ENCODE results near the gene TMEM134. TPM values are rescaled to one million over a fixed set of nuclear protein-coding genes. Genes with fewer than 3 reads are reported as not detected.

TMEM134 gene
- total RNA-seq, 1 experiment from 2014 or later, result 73.5 TPM

DNA sequence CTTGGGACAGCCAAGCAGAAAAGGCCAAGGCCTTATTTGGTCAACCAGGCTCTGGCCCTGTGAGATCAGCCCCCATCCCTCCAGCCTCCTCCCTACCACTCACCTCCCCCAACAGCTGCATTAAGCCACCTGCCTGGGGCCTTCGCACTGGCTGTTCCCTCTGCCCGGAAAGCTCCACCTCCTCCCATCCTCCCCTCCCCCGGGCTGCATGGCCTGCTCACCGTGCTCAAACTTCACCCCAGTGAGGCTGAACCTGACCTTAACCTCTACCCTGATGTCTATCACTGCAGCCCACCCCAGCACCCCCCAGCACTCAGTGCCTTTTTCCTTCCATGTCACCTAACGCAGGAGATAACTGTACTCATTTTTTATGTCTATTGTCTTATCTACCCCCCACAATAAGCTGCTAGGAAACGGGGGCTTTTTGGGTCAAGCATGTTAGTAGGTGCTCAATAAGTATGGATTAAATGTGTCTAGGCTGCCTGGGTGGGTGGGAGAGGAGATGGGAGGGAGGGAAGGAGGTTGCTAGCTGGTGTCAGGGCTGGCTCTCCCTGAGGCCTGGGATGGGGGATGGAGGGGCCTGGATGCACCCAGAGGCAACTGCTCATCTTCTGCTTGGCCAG is 32.5 kb downstream of the TMEM134 start:
- H3K4me1 ChIP-seq (ENCODE audit: insufficient read depth, low read length), result no peaks in the 10 kb centered on the region
- CTCF ChIA-PET, result no interaction called here
- H3F3A ChIP-seq (ENCODE audit: low read length, unreplicated experiment), result peaks cover 9% of the 10 kb centered on the region
- no peak overlapping the region for H3K9ac ChIP-seq (ENCODE audit: low read length)
- intact Hi-C loops (cut with micrococcal nuclease), result no loop called here
- DNase-seq, result no peak
- no peak overlapping the region for H3K4me3 ChIP-seq (ENCODE audit: low read length)
- peaks cover 3% of the 10 kb centered on the region; the same call in 1 of the 2 replicates for H3K79me2 ChIP-seq (ENCODE audit: low read length)
- H2AFZ ChIP-seq (ENCODE audit: low read length), result no peak overlapping the region
- BruUV-seq (replicated peaks), result no TSS peak
- no peaks in the 10 kb centered on the region for H3K9me3 ChIP-seq (ENCODE audit: low read length)
- H3K4me2 ChIP-seq (ENCODE audit: low read length), result no peak overlapping the region
- ATAC-seq, result no peak
- no peaks in the 10 kb centered on the region for H3K27me3 ChIP-seq (ENCODE audit: low read length)
- TF ChIP-seq EZH2phosphoT487 (IDR thresholded peaks at IDR 0.05; ENCODE audit: borderline replicate concordance, low read length) (no peak), EZH2 (IDR thresholded peaks at IDR 0.05; ENCODE audit: low read length, unreplicated experiment) (no peak)
- TF ChIP-seq, protein P1, sequence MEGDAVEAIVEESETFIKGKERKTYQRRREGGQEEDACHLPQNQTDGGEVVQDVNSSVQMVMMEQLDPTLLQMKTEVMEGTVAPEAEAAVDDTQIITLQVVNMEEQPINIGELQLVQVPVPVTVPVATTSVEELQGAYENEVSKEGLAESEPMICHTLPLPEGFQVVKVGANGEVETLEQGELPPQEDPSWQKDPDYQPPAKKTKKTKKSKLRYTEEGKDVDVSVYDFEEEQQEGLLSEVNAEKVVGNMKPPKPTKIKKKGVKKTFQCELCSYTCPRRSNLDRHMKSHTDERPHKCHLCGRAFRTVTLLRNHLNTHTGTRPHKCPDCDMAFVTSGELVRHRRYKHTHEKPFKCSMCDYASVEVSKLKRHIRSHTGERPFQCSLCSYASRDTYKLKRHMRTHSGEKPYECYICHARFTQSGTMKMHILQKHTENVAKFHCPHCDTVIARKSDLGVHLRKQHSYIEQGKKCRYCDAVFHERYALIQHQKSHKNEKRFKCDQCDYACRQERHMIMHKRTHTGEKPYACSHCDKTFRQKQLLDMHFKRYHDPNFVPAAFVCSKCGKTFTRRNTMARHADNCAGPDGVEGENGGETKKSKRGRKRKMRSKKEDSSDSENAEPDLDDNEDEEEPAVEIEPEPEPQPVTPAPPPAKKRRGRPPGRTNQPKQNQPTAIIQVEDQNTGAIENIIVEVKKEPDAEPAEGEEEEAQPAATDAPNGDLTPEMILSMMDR (conservative IDR thresholded peaks at IDR 0.05; ENCODE audit: low read depth, low read length), result no peak
- H3K36me3 ChIP-seq (ENCODE audit: low read depth, low read length), result peaks cover 35% of the 10 kb centered on the region; the same call in 1 of the 2 replicates
- H3K9me2 ChIP-seq (replicated peaks; ENCODE audit: low read length), result no peaks in the 10 kb centered on the region
- no peak overlapping the region for H3K27ac ChIP-seq (ENCODE audit: low read length)
- POLR2A ChIA-PET (ENCODE audit: unreplicated experiment), result no interaction called here
- H4K20me1 ChIP-seq (ENCODE audit: low read length), result no peaks in the 10 kb centered on the region

DNA sequence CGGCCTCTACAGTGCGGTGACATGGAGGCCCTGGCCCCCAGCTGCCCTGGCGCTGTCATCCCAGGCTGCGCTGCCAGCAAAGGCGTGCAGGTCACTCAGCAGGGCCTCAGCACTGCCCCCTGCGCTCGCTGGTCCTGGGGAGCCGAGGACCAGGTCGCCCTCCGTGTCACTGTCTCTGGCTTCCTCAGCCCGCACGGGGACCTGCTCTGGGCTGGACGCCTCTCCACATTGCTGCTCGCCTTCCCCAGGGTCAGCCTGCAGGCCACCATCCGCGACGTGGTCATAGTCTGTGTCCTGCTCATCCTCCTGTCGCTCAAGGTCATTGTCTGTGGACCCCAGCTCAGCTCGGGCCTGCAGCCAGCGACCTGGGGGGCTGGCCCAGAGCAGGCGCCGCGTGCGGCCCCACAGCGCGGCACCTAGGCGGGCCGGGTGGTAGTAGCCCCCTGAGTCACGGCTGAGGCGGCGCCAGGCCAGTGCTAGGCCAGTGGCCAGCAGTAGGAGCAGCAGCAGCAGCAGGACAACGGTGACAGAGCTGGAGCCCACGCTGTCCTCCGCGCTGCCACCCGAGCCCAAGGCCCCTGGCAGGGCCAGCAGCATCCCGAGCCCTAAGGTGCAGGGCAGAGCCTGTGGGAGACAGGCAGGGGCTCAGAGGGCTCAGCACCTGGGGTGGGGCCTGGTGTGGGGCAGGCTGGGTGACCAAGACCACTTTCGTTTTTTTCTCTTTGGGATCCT is 33.2 kb downstream of the TMEM134 start:
- Histone ChIP-seq H3K4me1 (ENCODE audit: insufficient read depth, low read length) (no peaks in the 10 kb centered on the region), H3F3A (ENCODE audit: low read length, unreplicated experiment) (peaks cover 9% of the 10 kb centered on the region), H3K9me3 (ENCODE audit: low read length) (no peaks in the 10 kb centered on the region), H3K27me3 (ENCODE audit: low read length) (no peaks in the 10 kb centered on the region), H3K79me2 (ENCODE audit: low read length) (peaks cover 8% of the 10 kb centered on the region; the same call in 1 of the 2 replicates), H3K27ac (ENCODE audit: low read length) (no peak overlapping the region), H3K4me3 (ENCODE audit: low read length) (no peak overlapping the region), H3K36me3 (ENCODE audit: low read depth, low read length) (peaks cover 40% of the 10 kb centered on the region), H2AFZ (ENCODE audit: low read length) (no peak overlapping the region), H4K20me1 (ENCODE audit: low read length) (no peaks in the 10 kb centered on the region), H3K4me2 (ENCODE audit: low read length) (no peak overlapping the region), H3K9me2 (replicated peaks; ENCODE audit: low read length) (no peaks in the 10 kb centered on the region), H3K9ac (ENCODE audit: low read length) (no peak overlapping the region)
- DNase-seq (no peak), ATAC-seq (no peak)
- no TSS peak for BruUV-seq (replicated peaks)
- CTCF ChIA-PET, result no interaction called here
- POLR2A ChIA-PET (ENCODE audit: unreplicated experiment), result no interaction called here
- TF ChIP-seq, protein P1 (conservative IDR thresholded peaks at IDR 0.05; ENCODE audit: low read depth, low read length), result no peak
- no peak for TF ChIP-seq EZH2phosphoT487 (IDR thresholded peaks at IDR 0.05; ENCODE audit: borderline replicate concordance, low read length)
- TF ChIP-seq EZH2 (IDR thresholded peaks at IDR 0.05; ENCODE audit: low read length, unreplicated experiment), result no peak
- intact Hi-C loops (cut with micrococcal nuclease), result no loop called here
